ENCODE measurements around the gene PLXNC1. TPM values are rescaled to one million over a fixed set of nuclear protein-coding genes. Genes with fewer than 3 reads are reported as not detected.

The PLXNC1 gene
- total and polyA plus RNA-seq, 3 donors from 2014 or later, result 36.5 to 201 (median 96.5) TPM

GRCh38 chr12:94202245-94203180 is 54.1 kb downstream of the PLXNC1 start:
- WGBS, 2 donors, result 90 to 91% methylated on average over 7 of the region's 7 CpGs
- no peaks in the 10 kb centered on the region for H3K36me3 ChIP-seq (ENCODE audit: low read depth, missing control alignments)
- H3K4me1 ChIP-seq, result peaks cover 29% of the 10 kb centered on the region
- no peak overlapping the region for H3K4me3 ChIP-seq
- intact Hi-C loops (cut with DNase I; ENCODE audit: low total_unique reads), result no loop called here
- H3K9me3 ChIP-seq, result no peaks in the 10 kb centered on the region
- TF ChIP-seq POLR2A (IDR thresholded peaks at IDR 0.05) (no peak), CTCF (IDR thresholded peaks at IDR 0.05) (no peak)
- no peak overlapping the region for H3K27ac ChIP-seq
- no peak for DNase-seq
- no peaks in the 10 kb centered on the region for H3K27me3 ChIP-seq

- WGBS, 2 donors, result 48 to 50% methylated on average over 2 of the region's 2 CpGs
- TF ChIP-seq POLR2A (IDR thresholded peaks at IDR 0.05) (no peak), CTCF (IDR thresholded peaks at IDR 0.05) (no peak)
- Histone ChIP-seq H3K36me3 (ENCODE audit: low read depth, missing control alignments) (no peaks in the 10 kb centered on the region), H3K27ac (no peak overlapping the region), H3K27me3 (no peaks in the 10 kb centered on the region), H3K4me3 (no peak overlapping the region), H3K9me3 (no peaks in the 10 kb centered on the region), H3K4me1 (peaks cover 36% of the 10 kb centered on the region)
- no peak for DNase-seq
- intact Hi-C loops (cut with DNase I; ENCODE audit: low total_unique reads), result no loop called here
Observed at GRCh38 chr12:94203181-94203546, 54.8 kb downstream of the PLXNC1 start.

GRCh38 chr12:94203796-94204195 is 55.4 kb downstream of the PLXNC1 start:
- Histone ChIP-seq H3K4me1 (peaks cover 42% of the 10 kb centered on the region), H3K4me3 (no peak overlapping the region), H3K36me3 (ENCODE audit: low read depth, missing control alignments) (no peaks in the 10 kb centered on the region), H3K9me3 (no peaks in the 10 kb centered on the region), H3K27me3 (no peaks in the 10 kb centered on the region), H3K27ac (no peak overlapping the region)
- 77 to 98% methylated on average over 4 to 5 of the region's 5 CpGs for WGBS, 2 donors
- TF ChIP-seq CTCF (IDR thresholded peaks at IDR 0.05) (no peak), POLR2A (IDR thresholded peaks at IDR 0.05) (no peak)
- intact Hi-C loops (cut with DNase I; ENCODE audit: low total_unique reads), result no loop called here
- no peak for DNase-seq

- no peaks in the 10 kb centered on the region for H3K9me3 ChIP-seq
- no peaks in the 10 kb centered on the region for H3K27me3 ChIP-seq
- no peak for TF ChIP-seq POLR2A (IDR thresholded peaks at IDR 0.05)
- TF ChIP-seq CTCF (IDR thresholded peaks at IDR 0.05), result no peak
- WGBS, 2 donors, result 33 to 38% methylated on average over 4 of the region's 4 CpGs
- intact Hi-C loops (cut with DNase I; ENCODE audit: low total_unique reads), result no loop called here
- H3K27ac ChIP-seq, result peak overlapping the region in 1 of 2 donors; percentile 1
- no peak for DNase-seq
- no peak overlapping the region for H3K4me3 ChIP-seq
- no peaks in the 10 kb centered on the region for H3K36me3 ChIP-seq (ENCODE audit: low read depth, missing control alignments)
- peaks cover 51% of the 10 kb centered on the region for H3K4me1 ChIP-seq
Observed at GRCh38 chr12:94204499-94205247, 56.3 kb downstream of the PLXNC1 start.
